ENCODE results near the gene SLC43A3. TPM values are rescaled to one million over a fixed set of nuclear protein-coding genes. Genes with fewer than 3 reads are reported as not detected.

Gene SLC43A3
- total and polyA plus RNA-seq, 7 donors: 11.3 to 43.9 (median 25.2) TPM

DNA sequence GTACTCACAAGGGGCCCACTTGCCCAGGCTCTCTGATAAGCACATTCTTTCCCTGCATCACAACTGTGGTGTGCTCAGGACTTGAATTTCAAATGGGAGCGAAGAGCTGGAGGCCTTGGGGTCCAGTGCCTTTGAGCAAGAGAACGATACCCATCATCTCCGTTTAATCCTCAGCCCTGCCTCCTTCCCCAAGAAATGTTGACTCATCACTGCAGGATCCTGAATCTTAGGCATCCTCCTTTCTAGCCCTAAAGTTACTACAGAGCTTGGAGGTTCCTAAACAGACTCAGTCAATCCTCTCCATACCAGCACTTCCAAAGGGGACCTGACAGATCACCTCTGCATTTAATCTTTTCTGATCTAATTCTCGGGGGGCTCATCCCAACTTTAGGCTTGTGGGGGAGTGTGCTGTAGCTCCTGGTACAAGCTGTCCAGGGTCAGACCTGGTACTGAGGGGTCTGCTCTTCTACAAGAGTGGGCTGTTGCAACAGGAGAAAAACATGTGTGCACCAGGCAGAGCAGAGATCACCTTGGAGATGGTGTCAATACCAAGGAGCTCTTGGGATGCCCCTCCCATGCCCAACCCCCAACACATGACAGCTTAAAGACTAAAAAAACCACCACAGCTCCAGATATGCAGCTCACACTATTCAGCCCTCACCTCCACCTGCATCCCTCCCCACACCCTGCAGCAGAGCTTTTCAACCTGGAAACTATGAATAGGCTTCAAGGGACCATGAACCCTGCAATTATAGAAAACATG lies 32.5 kb downstream of the SLC43A3 start:
- Histone ChIP-seq H3K27me3 (no peaks in the 10 kb centered on the region), H3K4me3 (no peak overlapping the region), H3K27ac (no peak overlapping the region), H3K9me3 (no peaks in the 10 kb centered on the region), H3K4me1 (no peaks in the 10 kb centered on the region), H3K36me3 (no peaks in the 10 kb centered on the region)
- intact Hi-C loops (cut with DNase I): no loop called here
- 83 to 89% methylated on average over 4 of the region's 4 CpGs for WGBS, 2 donors
- TF ChIP-seq EP300 (IDR thresholded peaks at IDR 0.05) (no peak), POLR2A (IDR thresholded peaks at IDR 0.05) (no peak), POLR2AphosphoS5 (IDR thresholded peaks at IDR 0.05) (no peak)
- TF ChIP-seq, protein P1, sequence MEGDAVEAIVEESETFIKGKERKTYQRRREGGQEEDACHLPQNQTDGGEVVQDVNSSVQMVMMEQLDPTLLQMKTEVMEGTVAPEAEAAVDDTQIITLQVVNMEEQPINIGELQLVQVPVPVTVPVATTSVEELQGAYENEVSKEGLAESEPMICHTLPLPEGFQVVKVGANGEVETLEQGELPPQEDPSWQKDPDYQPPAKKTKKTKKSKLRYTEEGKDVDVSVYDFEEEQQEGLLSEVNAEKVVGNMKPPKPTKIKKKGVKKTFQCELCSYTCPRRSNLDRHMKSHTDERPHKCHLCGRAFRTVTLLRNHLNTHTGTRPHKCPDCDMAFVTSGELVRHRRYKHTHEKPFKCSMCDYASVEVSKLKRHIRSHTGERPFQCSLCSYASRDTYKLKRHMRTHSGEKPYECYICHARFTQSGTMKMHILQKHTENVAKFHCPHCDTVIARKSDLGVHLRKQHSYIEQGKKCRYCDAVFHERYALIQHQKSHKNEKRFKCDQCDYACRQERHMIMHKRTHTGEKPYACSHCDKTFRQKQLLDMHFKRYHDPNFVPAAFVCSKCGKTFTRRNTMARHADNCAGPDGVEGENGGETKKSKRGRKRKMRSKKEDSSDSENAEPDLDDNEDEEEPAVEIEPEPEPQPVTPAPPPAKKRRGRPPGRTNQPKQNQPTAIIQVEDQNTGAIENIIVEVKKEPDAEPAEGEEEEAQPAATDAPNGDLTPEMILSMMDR (IDR thresholded peaks at IDR 0.05): no peak
- no peak for DNase-seq

DNA sequence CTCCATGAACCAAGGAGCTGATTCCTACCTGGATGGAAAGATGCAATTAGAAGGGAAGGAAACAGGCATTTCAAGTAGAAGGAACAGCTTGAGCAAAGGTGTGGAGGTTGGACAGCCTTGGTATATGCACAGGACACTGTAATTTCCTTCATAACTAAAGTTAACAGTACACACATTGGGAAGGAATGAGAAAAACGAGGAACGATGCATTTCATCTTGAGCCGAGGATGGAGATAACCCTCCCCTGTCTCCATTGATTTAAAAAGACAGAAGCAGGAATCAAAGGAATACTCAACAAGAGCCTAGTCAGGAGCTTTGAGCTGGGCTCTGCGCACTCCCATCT lies 34.2 kb downstream of the SLC43A3 start:
- Histone ChIP-seq H3K27ac (no peak overlapping the region), H3K4me3 (no peak overlapping the region), H3K27me3 (peaks cover 0 to 8% (median 0%) of the 10 kb centered on the region in 3 donors), H3K4me1 (no peaks in the 10 kb centered on the region), H3K9me3 (no peaks in the 10 kb centered on the region), H3K36me3 (no peaks in the 10 kb centered on the region)
- 76 to 83% methylated on average over 4 of the region's 4 CpGs for WGBS, 2 donors
- intact Hi-C loops (cut with DNase I): no loop called here
- DNase-seq: no peak
- TF ChIP-seq POLR2AphosphoS5 (IDR thresholded peaks at IDR 0.05): no peak
- TF ChIP-seq, protein P1 (IDR thresholded peaks at IDR 0.05): no peak

DNA sequence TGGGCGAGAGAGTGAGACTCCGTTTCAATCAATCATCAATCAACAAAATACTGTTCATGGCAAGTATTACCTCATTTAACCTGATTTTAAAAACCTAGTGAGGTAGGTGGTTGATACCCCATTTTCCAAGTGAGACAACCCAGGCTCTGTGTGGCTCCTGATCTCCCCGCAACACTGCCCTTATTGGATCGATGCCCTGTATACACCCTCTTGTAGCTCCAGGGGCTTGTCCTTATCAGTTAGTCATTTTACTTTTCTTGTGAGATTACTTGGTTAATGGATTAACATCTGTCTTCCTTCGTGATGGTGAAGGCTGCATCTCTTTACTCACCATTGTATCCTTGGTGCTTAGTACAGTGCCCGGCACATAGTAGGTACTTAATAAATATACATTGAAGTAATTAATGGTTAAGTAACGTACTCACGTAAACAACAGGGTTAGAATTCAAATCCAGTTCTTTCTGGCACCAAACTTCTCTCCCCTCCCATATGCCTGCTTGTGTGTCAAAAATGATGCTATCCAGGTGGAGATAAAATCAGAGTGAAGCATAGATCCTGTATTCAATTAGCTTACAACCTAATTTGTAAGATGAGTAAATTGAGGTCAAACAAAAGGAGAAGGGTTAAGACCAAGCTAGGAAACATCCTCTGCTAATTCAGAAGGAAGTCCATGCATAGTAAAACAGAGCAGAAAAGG lies 34.7 kb downstream of the SLC43A3 start:
- H3K4me3 ChIP-seq: no peak overlapping the region
- H3K4me1 ChIP-seq: no peaks in the 10 kb centered on the region
- WGBS, 2 donors: 84 to 89% methylated on average over 8 of the region's 8 CpGs
- intact Hi-C loops (cut with DNase I): no loop called here
- peaks cover 0 to 8% (median 0%) of the 10 kb centered on the region in 3 donors for H3K27me3 ChIP-seq
- H3K27ac ChIP-seq: no peak overlapping the region
- DNase-seq: no peak
- TF ChIP-seq, protein P1 (IDR thresholded peaks at IDR 0.05): no peak
- TF ChIP-seq EP300 (IDR thresholded peaks at IDR 0.05) (no peak), POLR2A (IDR thresholded peaks at IDR 0.05) (no peak), POLR2AphosphoS5 (IDR thresholded peaks at IDR 0.05) (no peak)
- H3K36me3 ChIP-seq: no peaks in the 10 kb centered on the region
- no peaks in the 10 kb centered on the region for H3K9me3 ChIP-seq

DNA sequence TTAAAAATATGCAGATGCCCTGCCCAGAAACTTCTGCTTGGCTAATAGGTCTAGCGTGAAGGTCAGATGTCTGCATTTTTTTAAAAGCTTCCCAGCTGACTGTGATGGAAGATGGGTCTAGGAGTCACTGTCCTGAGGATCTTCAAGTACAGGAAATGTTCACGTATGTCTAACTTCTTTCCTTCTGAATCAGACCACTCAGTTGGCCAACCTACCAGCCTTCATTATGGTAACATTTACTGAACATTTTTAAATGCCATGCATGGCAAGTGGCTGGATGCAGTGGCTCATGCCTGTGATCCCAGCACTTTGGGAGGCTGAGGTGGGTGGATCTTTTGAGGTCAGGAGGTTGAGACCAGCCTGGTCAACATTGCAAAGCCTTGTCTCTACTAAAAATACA lies 35.4 kb downstream of the SLC43A3 start:
- no peaks in the 10 kb centered on the region for H3K36me3 ChIP-seq
- no peaks in the 10 kb centered on the region for H3K4me1 ChIP-seq
- WGBS, 2 donors: 75 to 77% methylated on average over 2 of the region's 2 CpGs
- DNase-seq: no peak
- no peak for TF ChIP-seq POLR2A (IDR thresholded peaks at IDR 0.05)
- no peak for TF ChIP-seq EP300 (IDR thresholded peaks at IDR 0.05)
- TF ChIP-seq, protein P1 (IDR thresholded peaks at IDR 0.05): no peak
- TF ChIP-seq POLR2AphosphoS5 (IDR thresholded peaks at IDR 0.05): no peak
- no peak overlapping the region for H3K27ac ChIP-seq
- H3K4me3 ChIP-seq: no peak overlapping the region
- intact Hi-C loops (cut with DNase I): no loop called here
- H3K27me3 ChIP-seq: peaks cover 0 to 8% (median 0%) of the 10 kb centered on the region in 3 donors
- H3K9me3 ChIP-seq: no peaks in the 10 kb centered on the region
